Spleen (tissue), 11 donors: ENCODE data around the gene WDFY2. TPM values are rescaled to one million over a fixed set of nuclear protein-coding genes. Genes with fewer than 3 reads are reported as not detected.

Source experiments
- DNase-seq: peaks from one replicate; pipeline ENCODE4 v3.0.0-alpha.2; 2020
- H3K27ac ChIP-seq, 8 donors: fragments of 200-600 bp; sonication (generic) in 7 of 8; 1 replicate in 4 of 8; 2 replicates in 4 of 8; pipeline versions ENCODE4 v1.5.0 to v1.8.0; 2016 to 2021; ENCODE audit warnings: inconsistent platforms in 4 of 8, mild to moderate bottlenecking in 4 of 8, moderate library complexity in 1 of 8
- H3K27me3 ChIP-seq, 7 donors: fragments of 200-600 bp; sonication (generic) in 6 of 7; replicated peaks in 1 of 7; 1 replicate in 4 of 7; 2 replicates in 3 of 7; pipeline versions ENCODE4 v1.5.0 to v1.8.0; 2016 to 2021; ENCODE audit warnings: inconsistent platforms in 3 of 7, mild to moderate bottlenecking in 1 of 7
- H3K36me3 ChIP-seq, 6 donors: fragments of 200-600 bp; sonication (generic) in 5 of 6; 1 replicate in 4 of 6; 2 replicates in 2 of 6; pipeline versions ENCODE4 v1.5.0 to v1.8.0; 2016 to 2021; ENCODE audit warnings: inconsistent platforms in 2 of 6
- H3K4me1 ChIP-seq, 6 donors: fragments of 200-600 bp; sonication (generic) in 5 of 6; 1 replicate in 3 of 6; 2 replicates in 3 of 6; pipeline versions ENCODE4 v1.5.0 to v1.8.0; 2016 to 2021; ENCODE audit warnings: inconsistent platforms in 3 of 6
- H3K4me3 ChIP-seq, 8 donors: fragments of 200-600 bp; sonication (generic) in 7 of 8; 1 replicate in 4 of 8; 2 replicates in 4 of 8; pipeline versions ENCODE4 v1.5.0 to v1.8.0; 2016 to 2021; ENCODE audit warnings: inconsistent platforms in 4 of 8, mild to moderate bottlenecking in 4 of 8, moderate library complexity in 2 of 8
- H3K9me3 ChIP-seq, 8 donors: fragments of 200-600 bp; sonication (generic) in 7 of 8; 1 replicate in 4 of 8; 2 replicates in 4 of 8; pipeline versions ENCODE4 v1.5.0 to v1.8.0; 2016 to 2021; ENCODE audit warnings: inconsistent platforms in 4 of 8
- CTCF ChIP-seq, 11 experiments: fragments of 200-600 bp in 7 of 11; fragments of 450-650 bp in 4 of 11; sonication (generic) in 4 of 11; IDR thresholded peaks in 8 of 11; conservative IDR thresholded peaks in 3 of 11; 1 replicate in 7 of 11; 2 replicates in 4 of 11; pipeline versions ENCODE4 v1.4.0 to v1.8.0; 2016 to 2021; ENCODE audit warnings: antibody characterized with exemption in 11 of 11, inconsistent platforms in 4 of 11, mild to moderate bottlenecking in 1 of 11
- POLR2A ChIP-seq, 3 donors: fragments of 450-650 bp; IDR thresholded peaks; one replicate each; pipeline ENCODE4 v1.5.1; 2017; ENCODE audit warnings: antibody characterized with exemption in 3 of 3, mild to moderate bottlenecking in 1 of 3
- POLR2AphosphoS5 ChIP-seq, 3 donors: sonication (generic); formaldehyde crosslinking; IDR thresholded peaks; one replicate each; pipeline ENCODE4 v1.5.1; 2017; ENCODE audit warnings: antibody characterized with exemption in 3 of 3
- WGBS, 5 donors: extraction: QIAGEN DNeasy Blood & Tissue Kit in 3 of 5; methylation state at CpG; one replicate each; pipeline versions ENCODE4 v1.1.5 to v1.1.7; 2013 to 2018; 5-methylcytosine and 5-hydroxymethylcytosine counted together
- intact Hi-C: fragments of 100-400 bp; cut with DNase I; formaldehyde crosslinking; loops from one replicate; pipeline ENCODE4 v1.15.0; 2023; ENCODE audit warnings: low total_unique reads
- polyA plus RNA-seq, 3 donors: library from polyadenylated mRNA; stranded (reverse); fragments of 200-250 nt; gene quantifications; one replicate each; pipeline ENCODE4 v1.2.1, GENCODE V29; 2013
- total RNA-seq, 7 donors: library from RNA; depleted of rRNA in 3 of 7; stranded (reverse); fragments of >200 nt in 3 of 7; fragmentation: NEBNext Ultra II Directional in 4 of 7; extraction: Animal tissue kit (Norgen Biotek cat#: 25700) in 4 of 7; gene quantifications; one replicate each; pipeline versions ENCODE4 v1.1.0 to v1.2.1, GENCODE V29; 2016 to 2021
- donor health status: healthy with polysubstance abuse.
- donor health status: DM: no; HTN: no; CAD: no; lungs with moderate emphysema.
- donor health status: DM: no; HTN: no; CAD: no.
- donor health status: Bipolar disorder and iron deficiency.
- donor health status: healthy.
- donor health status: DM: no; HTN: no; CAD: no.
- donor health status: DM: yes; HTN: yes; CAD: no.

The WDFY2 gene
- total and polyA plus RNA-seq, 10 donors: 3.0 to 32.2 (median 24.9) TPM

GRCh38 chr13:51619614-51620013 lies 35.4 kb downstream of the WDFY2 start:
- TF ChIP-seq POLR2AphosphoS5 (IDR thresholded peaks at IDR 0.05) (no peak), POLR2A (IDR thresholded peaks at IDR 0.05) (no peak), CTCF (IDR thresholded peaks at IDR 0.05 in 8 of 11, conservative IDR thresholded peaks at IDR 0.05 in 3 of 11) (no peak)
- 76 to 89% (median 83%) methylated on average over 2 of the region's 2 CpGs for WGBS, 5 donors
- no peaks in the 10 kb centered on the region for H3K36me3 ChIP-seq
- H3K27ac ChIP-seq: no peak overlapping the region
- H3K9me3 ChIP-seq: no peaks in the 10 kb centered on the region
- DNase-seq: no peak
- no peaks in the 10 kb centered on the region for H3K27me3 ChIP-seq
- peaks cover 3 to 64% (median 28%) of the 10 kb centered on the region in 6 donors for H3K4me1 ChIP-seq
- H3K4me3 ChIP-seq: no peak overlapping the region
- intact Hi-C loops: no loop called here

- no peaks in the 10 kb centered on the region for H3K9me3 ChIP-seq
- intact Hi-C loops: no loop called here
- peaks cover 0 to 65% (median 29%) of the 10 kb centered on the region in 6 donors for H3K4me1 ChIP-seq
- H3K36me3 ChIP-seq: no peaks in the 10 kb centered on the region
- TF ChIP-seq POLR2A (IDR thresholded peaks at IDR 0.05) (no peak), CTCF (IDR thresholded peaks at IDR 0.05 in 8 of 11, conservative IDR thresholded peaks at IDR 0.05 in 3 of 11) (no peak), POLR2AphosphoS5 (IDR thresholded peaks at IDR 0.05) (no peak)
- WGBS, 5 donors: 67 to 76% (median 71%) methylated on average over 11 of the region's 11 CpGs
- DNase-seq: no peak
- H3K4me3 ChIP-seq: no peak overlapping the region
- H3K27me3 ChIP-seq: no peaks in the 10 kb centered on the region
- peak overlapping the region in 5 of 8 donors; percentile 6 to 41 (median 28) for H3K27ac ChIP-seq
Observed at GRCh38 chr13:51620165-51620983, 36.1 kb downstream of the WDFY2 start.

- H3K4me1 ChIP-seq: peaks cover 6 to 78% (median 38%) of the 10 kb centered on the region in 6 donors
Observed at GRCh38 chr13:51621602-51622001, 37.3 kb downstream of the WDFY2 start.

More at GRCh38 chr13:51621602-51622001, 37.3 kb downstream of the WDFY2 start:
- no peak overlapping the region for H3K4me3 ChIP-seq
- H3K27ac ChIP-seq: no peak overlapping the region
- DNase-seq: no peak
- H3K9me3 ChIP-seq: no peaks in the 10 kb centered on the region
- TF ChIP-seq CTCF (IDR thresholded peaks at IDR 0.05 in 8 of 11, conservative IDR thresholded peaks at IDR 0.05 in 3 of 11) (no peak), POLR2A (IDR thresholded peaks at IDR 0.05) (no peak), POLR2AphosphoS5 (IDR thresholded peaks at IDR 0.05) (no peak)
- intact Hi-C loops: no loop called here
- no peaks in the 10 kb centered on the region for H3K27me3 ChIP-seq
- no peaks in the 10 kb centered on the region for H3K36me3 ChIP-seq
- WGBS, 5 donors: 86 to 95% (median 92%) methylated on average over 2 of the region's 2 CpGs
